Muscle of back (tissue), 11 donors: ENCODE data around the gene NAALADL2. TPM values are rescaled to one million over a fixed set of nuclear protein-coding genes. Genes with fewer than 3 reads are reported as not detected.
A peak's percentile ranks its signal among the peaks of the same experiment; 100 is the strongest.
"Not testable (repeated sequence)": the region's sequence is repeated elsewhere in the genome, so short reads cannot be mapped to it uniquely, and the experiment has no call there.

ENCODE experiments used
- DNase-seq, 3 donors: peaks; one replicate each; pipeline versions ENCODE4 v3.0.0 to v3.0.0-alpha.2; 2013
- polyA plus RNA-seq, 10 donors: library from polyadenylated mRNA; unstranded; fragments of 120-200 nt; gene quantifications; one replicate each; pipeline ENCODE4 v1.2.1, GENCODE V29; 2013; ENCODE audit not compliant: insufficient read length in 10 of 10

Gene NAALADL2
- polyA plus RNA-seq, 10 donors: 5.7 to 13.7 (median 8.8) TPM

DNA sequence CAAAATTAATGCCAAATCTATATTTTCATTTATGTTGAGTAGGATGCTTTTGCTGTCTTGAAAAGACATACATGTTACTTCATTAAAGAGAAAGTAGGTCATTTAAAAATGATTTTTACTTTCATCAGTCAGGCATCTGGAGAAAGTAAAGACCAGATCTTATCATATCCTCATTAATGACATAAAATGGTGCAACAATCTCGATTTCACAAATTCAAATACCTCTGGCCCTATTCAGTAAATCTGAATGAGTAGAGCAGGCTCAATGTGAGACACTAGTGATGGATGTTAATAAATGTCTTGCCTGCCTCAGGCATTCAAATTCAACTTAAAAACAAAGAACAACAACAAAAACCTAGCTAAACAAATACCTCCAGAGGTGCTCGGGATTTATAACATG, 714.1 kb downstream of the NAALADL2 start:
- DNase-seq: no peak

DNA sequence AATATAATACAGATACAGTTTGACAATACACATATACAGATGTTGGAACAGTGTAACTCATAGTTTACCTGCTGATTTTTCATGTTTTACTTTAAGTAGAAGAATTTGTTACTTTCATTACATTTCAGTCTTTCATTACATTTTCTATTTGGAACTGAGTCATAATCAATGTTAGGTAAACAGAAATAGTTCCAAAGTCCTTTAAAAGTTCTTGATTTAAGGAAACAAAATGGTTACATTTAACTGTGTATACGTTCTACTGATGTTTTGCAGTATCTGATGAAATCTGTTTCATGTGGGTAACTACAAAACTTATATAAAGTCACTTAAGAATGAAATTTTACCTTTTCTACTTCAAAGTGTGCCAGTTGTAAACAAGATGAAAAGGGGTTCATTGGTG, 721.2 kb downstream of the NAALADL2 start:
- no peak for DNase-seq

DNA sequence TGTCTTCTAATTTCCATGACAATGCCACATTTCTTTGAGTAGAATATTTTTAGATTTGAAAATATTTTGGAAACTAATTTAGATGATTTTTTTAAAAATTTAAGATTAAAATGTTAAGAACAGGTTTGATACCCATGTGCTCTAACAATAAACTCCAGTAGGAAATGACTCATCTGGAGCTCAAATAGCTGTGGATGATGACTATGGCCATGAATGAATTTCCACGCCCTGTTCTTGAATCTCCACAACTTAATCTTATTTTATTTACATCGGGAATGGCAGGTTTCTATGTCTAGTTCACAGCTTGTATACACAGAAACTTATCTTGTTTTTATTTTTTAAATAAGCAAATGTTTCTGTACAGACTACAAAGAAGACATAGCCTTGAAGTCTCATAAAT, 726.8 kb downstream of the NAALADL2 start:
- DNase-seq: no peak

DNA sequence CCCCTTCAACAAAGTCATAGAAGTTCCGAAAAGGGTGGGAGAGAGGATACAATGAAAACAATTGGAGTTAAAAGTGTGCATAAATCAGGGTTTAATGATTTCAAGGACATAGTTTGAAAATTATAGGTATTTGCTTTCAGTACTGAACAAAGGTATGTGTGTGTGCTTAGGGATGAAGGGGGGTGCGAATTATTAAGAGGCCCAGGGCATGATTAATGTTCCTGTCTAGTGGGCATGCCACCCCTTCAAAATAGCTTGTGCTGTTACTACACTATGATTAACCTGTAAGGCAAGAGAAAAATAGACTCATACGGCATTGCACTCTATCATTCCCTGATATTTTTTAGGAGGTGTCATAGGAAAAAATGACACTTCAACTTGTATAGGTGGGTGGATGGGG, 731.6 kb downstream of the NAALADL2 start:
- no peak for DNase-seq

DNA sequence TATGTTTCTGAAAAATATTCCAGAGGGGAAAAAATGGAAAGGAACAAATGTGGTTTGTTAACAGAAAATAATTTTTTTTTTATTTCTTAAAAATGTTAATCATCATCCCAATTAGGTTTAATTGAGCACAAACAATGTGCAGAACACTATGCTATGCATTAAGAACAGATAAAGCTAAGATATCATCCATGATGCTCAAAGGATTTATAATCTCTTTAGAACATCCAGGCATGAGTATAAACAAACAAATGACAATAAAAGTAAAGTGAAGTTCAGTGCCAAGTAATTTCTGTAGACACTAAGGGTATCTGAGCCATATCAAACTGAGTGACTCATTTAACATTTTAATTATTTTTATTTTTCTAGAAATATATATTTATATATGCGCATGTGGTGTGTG, 732.2 kb downstream of the NAALADL2 start:
- DNase-seq: no peak

DNA sequence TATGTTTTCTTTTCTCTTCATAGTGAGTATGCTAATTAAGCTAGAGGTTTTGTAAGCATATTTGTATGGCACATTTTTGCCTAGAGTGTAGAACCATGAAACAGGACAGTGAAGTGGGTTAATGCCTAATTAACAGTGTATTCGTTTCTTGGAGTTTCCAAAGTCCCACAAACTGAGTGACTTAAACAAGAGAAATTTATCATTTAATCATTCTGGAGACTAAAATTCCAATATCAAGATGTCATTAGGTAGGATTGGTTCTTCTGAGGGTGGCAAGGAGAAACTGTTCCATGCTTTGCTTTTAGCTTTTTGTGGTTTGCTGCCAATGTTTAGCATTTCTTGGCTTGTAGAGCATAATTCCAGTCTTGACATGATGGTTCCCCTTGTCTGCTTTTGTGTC, 734.2 kb downstream of the NAALADL2 start:
- DNase-seq: no peak

DNA sequence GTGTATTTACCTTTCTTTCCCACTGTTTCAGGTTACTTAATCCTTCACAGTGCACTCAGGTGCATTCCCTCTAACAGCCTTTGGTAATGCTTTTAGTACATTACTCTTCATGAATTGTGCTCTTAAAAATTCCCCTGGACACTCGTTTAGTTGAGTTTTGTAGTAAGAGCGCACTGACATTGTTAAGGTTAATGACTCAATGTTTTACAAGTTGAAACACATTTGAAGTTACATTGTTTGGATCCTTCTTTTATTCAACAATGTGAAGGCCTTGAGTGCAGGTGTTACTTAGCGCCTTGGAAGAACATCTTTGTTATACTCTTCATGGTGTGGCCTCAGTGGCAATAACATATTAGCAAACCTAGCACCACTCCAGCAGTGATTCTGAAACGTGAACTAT, 739.6 kb downstream of the NAALADL2 start:
- no peak for DNase-seq

DNA sequence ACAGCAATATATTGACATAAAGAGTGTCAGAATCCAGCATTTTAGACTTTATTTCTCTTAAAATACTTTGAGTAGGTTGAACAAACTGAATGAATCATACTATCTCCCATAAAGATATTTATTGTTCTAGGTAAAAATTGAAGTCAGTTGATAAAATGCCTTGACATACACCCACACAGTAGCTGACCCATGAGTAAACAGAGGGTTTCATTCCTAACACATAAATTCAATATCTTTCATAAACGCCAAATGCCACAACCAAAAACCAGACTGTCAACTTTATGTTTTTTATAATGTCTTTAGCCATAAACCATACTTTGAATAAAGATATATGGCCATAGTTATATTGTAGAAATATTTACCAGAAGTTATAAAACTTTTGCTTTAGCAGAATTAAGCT, 742.4 kb downstream of the NAALADL2 start:
- no peak for DNase-seq

DNA sequence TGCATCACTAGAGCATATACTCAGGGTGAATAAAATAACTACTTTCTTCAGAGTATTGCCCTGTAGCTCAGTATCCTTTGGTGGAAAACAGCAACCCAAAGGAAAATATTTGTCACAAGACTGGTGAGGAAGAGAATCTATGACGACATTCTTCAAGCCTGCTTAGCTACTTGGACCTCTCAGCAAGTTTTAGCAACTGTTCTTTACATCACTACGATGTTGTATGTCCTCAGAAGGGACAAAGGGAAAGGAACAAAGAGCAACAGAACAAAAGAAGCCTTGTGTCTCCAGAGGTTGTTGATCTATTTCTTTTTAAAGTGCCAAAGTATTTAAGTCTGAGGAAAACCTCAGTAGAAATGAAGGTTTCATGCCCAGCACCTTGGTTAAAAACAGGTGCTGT, 746.7 kb downstream of the NAALADL2 start:
- DNase-seq: no peak

DNA sequence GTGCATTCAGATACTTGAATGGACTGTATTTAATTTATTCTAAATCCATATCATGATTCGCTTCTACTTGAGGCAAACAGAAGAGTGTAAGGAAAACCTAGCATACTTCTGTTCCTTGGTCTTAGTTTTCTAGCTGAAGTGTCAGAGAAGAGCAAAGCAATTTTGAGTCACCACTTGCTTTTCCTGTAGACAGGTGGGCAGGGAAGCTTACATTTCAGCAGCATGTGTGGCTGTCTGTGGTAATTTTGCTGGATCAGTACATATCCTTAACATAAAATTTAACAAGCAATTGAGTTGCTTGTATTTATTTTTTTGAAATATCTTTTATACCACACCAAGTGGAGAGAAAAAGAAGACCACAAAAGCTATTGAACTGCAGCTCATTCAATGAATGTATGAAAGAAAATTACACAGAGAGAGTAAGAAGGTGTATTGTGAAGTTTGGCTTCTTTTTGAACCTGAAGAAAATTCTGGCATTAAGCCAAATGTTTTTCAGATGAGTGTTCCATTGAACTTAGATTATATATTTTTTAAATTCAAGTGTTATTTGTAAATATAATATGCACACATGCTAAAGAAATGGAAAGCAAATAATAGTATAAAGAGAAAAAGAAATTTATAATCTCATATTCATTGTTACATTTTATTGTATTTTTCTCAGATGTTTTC, 747.6 kb downstream of the NAALADL2 start:
- DNase-seq: no peak

DNA sequence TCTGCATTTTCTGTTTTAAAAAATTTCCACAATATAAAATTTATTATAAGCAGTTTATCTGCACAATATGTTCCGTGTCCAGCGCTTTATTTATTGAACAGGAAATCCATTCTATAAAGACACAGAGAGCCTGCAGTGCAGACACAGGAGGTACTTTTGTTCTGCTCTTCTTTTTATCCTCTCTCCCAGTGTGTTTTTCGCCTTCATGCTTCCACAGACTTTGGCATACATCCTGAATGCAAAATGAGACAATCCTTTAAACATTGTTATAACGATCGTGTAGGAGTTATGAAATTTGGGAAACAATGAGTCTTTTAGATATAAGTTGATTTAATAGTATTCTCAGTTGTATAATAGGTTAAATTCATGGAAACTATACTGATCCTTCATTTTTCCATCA, 749.2 kb downstream of the NAALADL2 start:
- peak in 2 of 3 donors; percentile 10 to 36 for DNase-seq

DNA sequence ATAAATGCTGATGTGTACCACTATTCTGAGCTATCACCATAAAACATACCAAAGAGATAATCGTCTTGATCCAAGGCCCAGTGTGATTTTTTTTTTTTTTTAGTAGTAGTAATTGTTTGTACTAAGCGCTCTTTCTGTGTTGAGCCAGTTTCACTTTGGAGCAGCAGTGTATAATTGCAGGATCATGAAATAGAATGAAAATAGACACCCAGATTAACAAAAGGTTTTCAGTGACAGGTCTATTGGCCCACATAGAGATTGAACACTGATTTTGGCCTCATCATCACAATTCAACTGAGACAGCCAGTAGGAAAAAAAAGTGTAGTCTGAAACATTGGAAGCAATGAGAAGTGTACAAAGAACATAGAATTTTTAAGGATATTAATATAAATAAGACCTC, 749.8 kb downstream of the NAALADL2 start:
- peak in 1 of 3 donors; percentile 20 for DNase-seq

DNA sequence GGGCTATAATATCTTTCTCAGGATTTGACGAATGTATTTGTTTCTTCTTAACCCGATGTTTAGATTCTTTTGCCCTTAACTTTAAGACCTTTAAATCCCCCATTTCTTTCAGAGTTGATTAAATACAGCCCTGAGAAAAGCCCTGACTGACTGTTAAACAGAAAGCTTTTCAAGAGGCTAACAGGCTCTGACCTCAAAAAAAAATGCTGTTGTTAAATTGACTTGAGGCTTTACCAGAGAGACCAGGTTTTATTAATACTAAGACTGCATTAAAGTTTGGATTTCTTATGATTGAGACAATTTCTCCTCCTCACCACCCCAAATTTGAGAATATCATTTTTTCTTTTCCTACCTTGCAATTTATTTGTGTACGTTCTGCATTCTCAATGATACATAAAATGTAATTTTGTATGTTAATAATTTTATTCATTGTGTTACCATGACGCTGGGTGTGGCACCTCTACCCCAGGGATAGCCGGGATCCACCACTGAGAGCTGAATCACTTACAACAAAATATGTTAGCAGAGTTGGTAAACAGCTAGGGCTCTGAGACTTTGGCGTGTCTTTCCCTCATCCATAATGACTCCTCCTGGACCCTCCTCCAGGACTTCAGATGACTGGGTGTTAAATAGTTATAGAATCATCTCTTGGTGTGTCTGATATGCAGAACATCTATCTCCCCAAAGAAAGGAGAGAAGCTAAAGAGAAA, 753.5 kb downstream of the NAALADL2 start:
- DNase-seq: no peak

DNA sequence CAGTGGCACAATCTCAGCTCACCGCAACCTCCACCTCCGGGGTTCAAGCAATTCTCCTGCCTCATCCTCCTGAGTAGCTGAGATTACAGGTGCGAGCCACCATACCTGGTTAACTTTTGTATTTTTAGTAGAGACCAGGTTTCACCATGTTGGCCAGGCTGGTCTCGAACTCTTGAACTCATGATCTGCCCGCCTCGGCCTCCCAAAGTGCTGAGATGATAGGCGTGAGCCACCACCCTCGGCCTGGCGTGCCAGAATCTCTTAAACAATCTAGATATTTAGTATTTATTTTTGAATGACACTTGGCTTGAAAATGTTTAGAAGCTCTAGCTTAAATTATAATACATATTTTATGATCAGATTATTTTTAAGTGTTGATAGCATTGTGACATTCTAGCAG, 755.0 kb downstream of the NAALADL2 start:
- DNase-seq: not testable (repeated sequence)

DNA sequence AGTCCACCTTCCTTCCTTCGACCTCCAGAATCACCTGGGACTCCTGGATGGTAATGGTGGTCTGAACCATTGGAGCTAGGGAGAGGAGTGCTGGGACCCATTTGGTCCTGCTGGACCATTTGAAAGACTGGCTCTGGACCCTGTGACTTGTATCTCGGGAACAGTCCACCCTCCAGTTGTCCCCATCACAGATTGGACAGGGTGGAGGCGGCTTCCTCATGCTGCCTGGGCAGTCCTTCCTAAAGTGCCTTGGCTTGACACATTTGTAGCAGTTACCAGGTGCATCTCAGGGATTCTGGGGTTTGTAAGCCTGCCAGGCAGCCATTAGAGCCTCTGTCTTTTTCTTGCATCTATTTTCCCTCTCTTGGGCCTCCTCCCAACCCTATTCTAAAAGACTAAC, 758.1 kb downstream of the NAALADL2 start:
- no peak for DNase-seq

DNA sequence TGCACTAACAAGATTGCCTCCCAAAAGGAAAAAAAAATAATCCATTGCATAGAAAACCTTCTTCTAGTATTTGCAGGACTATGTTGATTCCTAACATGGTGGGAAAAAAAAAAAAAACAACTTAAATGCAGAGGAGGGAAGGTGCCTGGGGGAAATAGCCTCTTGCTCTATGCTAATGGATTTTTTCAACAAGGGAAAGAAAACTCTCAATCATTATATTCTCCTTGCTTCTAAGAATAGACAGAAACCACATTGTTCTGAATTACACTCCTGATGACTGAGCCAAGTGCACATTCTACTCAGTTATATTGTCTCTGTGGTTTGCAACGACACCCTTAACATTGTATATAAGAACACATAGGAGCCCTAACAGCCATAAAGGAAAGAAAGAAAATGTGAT, 760.2 kb downstream of the NAALADL2 start:
- no peak for DNase-seq

DNA sequence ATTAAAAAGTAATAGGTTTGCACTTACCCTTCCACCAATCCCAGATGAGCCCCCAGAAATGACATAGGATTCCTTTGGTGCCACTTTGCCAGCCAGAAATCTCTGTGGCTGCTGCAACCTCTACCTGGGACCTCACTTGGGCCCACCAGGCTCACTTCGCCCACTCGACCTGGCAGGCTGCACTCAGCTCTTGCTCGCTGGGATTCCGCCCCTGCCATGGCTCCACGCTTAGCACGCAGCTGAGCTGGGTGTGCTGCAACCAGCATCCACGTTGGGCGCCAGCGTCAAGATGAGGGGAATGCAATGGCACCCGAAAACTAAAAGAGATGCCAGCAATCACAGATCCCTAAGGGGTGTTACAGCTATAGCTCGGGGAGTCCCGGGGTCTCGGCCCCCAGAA, 761.0 kb downstream of the NAALADL2 start:
- no peak for DNase-seq

DNA sequence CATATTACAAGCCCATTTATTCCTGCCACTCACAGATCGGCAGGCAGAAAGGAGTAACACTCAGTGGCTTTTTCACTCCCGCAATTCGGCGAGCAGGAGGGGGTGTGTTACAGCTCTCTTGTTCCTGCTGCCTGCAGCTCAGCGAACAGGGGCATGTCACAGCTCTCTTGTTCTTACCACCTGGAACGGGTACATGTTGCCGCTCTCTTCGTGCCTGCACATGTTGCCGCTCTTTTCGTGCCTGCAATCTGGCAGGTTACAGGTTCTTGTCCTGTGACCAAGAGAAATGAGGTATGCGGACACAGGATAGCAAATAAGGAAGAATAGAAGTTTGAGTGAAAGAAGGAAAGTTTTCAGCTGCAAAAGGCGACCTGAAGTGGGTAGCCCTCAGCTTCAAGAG, 761.4 kb downstream of the NAALADL2 start:
- no peak for DNase-seq

DNA sequence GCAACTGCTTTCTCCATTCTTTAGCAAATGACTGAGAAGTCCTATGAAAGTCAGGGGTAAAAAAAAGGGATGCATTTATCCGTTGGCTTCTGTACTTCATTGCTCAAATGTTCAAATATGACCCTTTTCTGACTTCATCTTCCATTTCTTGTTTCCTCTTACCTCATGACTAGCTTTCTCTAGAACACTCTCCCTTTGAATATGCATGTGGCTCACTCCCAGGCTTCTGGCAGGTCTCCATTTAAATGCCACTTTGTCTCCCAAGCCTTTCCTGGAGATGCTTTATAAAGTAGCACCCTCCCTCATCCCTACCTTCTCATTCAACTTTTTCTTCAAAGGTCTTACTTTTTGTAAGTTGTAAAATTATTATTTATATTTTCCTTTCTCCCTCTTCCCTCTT, 781.8 kb downstream of the NAALADL2 start:
- no peak for DNase-seq

DNA sequence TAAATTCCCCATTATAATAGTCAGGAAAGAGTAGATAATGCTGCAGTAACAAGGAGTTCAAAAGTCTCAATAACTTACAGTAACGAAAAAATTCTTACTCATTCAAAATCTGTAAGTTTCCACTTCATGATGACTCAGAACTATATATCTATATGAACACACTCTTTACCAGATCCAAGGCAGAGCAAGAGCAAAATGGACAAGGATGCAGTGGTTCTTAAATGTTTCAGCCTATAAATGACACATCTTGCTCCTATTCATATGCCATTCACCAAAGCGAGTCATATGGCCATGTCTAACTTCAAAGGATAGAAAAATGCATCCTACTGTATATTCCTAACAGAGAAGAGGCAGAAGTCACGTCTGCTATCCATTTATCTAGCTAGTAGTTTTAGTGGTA, 787.7 kb downstream of the NAALADL2 start:
- no peak for DNase-seq

DNA sequence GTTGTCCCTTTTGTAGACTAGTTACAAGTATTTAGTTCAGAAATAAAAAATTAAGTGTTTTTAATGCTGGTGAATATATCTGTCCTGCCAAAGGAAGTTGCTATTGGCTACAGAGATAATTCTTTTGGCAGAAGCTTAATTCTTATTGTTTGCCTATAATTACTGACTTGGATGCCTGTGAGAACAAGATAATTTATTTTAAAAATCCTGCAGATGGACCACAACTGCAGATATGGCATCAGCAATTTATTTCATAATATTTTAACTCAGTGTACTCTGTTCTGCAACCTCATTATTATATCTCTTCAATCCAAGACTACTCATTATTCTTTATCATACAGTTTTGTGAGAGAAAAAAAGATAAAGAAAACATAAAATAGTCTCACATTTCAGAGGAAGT, 789.8 kb downstream of the NAALADL2 start:
- peak in 1 of 3 donors; percentile 10 for DNase-seq

DNA sequence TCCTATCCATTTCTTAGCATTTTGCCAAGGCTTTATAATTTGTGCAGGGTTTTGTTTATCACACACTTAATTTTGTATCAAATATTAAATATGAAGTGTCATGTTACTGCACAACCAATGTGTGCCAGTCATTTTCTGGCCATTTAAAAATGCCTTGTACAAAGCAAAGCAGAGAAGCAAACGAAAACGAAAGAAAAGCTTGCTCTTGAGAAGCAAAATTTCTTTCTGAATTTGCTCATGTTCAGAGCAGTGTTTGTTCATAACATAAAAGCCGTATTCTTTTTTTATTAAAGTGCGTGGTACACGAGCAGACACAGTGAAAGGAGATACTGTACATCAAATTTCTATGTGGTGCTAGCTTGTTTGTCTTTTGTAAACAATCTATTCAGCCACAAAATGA, 792.6 kb downstream of the NAALADL2 start:
- DNase-seq: no peak

DNA sequence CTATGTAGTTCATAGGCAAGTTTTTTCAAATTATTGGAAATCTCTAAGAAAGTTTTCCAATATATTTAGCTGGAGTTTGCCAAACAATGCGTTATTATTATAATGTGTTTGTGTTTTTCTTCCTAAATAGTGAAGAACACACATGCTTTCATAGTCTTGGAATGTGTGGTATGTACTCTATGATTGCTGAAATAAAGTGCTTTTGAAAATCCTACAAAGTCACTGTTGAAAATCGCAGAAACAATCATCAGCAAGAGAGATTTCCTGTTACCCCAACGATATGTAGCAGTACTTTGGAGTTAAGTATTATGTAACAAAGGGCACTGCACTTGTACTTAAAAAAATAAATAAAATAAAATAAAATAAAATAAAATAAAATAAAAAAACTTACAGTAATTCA, 796.2 kb downstream of the NAALADL2 start:
- peak in 1 of 3 donors; percentile 15 for DNase-seq

DNA sequence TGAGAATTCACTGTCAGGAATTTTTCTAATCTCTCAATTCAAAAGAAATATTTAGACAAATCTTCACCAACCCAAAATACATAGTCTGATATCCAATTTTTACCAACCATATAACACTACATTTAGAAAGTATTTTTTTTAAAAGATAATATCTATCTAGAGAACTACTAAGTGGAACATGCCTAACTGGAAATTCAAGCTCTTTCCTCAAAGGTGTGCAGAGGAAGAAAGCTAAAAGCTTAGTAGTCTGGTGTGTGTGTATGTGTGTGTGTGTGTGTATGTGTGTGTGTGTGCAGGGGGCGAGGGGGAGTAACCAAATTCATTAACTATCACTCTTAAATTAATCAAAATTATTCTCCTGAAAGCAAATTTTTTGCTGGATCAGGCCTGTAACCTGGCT, 797.3 kb downstream of the NAALADL2 start:
- DNase-seq: no peak
